NK-92 (cell line): ENCODE data around the gene ARHGEF37.
"Not testable (repeated sequence)": the region's sequence is repeated elsewhere in the genome, so short reads cannot be mapped to it uniquely, and the experiment has no call there.

Source experiments
- DNase-seq: peaks from one replicate; lab custom pipeline; 2025; ENCODE audit not compliant: unreplicated experiment; lab: John Stamatoyannopoulos, UW

Gene ARHGEF37

DNA sequence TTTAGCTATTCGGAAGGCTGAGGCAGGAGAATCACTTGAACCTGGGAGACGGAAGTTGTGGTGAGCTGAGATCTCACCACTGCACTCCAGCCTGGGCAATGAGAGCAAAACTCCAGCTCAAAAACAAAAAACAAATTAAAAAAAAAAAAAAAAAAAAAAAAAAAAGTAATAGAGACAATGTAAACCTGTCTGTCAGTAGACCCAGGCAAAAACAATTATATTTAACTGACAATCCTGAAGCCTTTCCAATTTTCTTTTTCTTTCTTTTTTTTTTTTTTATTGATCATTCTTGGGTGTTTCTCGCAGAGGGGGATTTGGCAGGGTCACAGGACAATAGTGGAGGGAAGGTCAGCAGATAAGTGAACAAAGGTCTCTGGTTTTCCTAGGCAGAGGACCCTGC is 88.0 kb downstream of the ARHGEF37 start:
- DNase-seq = not testable (repeated sequence)

DNA sequence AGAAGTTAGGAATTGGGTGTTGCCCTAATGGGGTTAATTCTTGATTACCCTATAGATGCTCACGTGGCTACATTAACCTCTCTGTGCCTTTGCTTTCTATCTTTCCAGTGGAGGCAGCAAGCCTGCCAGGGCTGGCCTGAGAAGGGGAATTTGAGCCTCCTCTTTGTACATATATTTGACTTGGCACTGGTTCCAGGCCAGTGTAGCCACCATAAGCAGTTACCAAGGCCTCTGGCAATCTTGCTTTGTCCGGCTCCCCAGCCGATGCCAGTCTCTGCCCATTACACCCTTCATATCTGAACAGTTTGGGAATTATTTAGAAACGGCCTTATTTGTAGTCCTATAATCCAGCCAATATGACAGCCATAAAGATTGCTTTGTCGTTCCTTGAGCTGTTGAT is 90.2 kb downstream of the ARHGEF37 start:
- no peak for DNase-seq

DNA sequence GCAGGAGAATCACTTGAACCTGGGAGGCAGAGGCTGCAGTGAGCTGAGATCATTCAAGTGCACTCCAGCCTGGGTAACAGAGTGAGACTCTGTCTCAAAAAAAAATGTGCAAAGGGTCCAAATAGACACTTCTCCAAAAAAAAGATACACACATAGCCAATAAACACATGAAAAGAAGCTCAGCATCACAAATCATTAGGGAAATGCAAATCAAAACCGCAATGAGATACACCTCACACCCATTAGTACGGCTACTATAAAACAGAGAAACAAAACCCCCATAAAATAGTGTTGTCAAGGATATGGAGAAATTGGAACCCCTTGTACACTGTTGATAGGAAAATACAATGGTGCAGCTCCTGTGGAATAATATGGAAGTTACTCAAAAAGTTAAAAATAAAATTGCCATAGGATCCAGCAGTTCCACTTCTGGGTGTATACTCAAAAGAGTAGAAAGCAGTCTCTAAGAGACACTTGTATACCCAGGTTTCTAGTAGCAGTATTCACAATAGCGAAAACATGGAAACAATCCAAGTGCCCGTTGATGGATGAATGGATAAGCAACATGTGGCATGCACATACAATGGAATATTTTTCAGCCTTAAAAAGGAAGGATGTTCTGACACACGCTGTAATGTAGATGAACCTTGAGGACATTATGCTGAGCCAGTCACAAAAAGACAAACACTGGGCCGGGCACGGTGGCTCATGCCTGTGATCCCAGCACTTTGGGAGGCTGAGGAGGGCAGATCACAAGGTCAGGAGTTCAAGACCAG is 91.6 kb downstream of the ARHGEF37 start:
- no peak for DNase-seq

DNA sequence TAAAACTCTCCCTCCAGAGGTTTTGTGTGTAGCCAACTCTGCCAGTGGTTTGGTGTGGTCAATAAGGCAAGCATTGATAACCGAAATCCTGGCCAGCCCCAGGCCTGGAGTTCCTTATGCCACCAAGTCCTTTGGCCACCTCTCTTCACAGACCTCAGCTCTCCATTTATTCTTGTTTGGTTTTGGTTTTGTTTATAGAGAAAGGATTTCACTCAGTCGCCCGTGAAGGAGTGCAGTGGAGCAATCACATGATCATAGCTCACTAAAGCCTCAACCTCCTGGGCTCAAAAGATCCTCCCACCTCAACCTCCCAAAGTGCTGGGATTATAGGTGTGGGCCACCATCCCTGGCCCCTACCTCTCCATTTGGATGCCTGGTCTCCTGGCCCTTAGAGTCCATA is 93.4 kb downstream of the ARHGEF37 start:
- no peak for DNase-seq

DNA sequence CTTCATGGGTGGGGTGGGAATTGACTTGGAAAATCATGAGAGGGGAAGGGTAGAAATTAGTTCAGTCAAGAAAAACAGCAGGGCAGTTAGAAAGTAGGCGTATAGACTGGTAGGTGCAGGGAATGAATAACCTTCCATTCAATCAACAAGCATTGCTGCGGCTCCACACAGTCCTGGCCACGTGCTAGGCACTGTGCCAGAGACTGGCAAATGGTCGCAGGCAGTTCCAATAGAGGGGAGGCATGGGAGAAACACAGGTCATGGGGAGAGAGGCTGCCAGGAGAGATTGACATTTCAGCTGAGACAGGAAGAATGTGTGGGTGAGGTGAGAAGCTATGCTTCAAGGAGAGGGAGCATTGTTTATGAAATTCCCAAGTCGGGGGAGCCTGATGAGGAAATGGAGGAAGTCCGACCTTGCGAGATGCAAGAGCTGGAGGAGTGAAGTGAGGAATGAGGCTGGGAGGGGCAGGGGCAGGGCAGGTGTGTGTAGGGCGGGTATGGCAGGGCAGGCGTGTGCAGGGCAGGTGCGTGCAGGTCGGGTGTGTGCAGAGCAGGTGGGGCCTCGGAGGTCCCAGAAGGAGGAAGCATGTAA is 94.4 kb downstream of the ARHGEF37 start:
- DNase-seq = no peak

DNA sequence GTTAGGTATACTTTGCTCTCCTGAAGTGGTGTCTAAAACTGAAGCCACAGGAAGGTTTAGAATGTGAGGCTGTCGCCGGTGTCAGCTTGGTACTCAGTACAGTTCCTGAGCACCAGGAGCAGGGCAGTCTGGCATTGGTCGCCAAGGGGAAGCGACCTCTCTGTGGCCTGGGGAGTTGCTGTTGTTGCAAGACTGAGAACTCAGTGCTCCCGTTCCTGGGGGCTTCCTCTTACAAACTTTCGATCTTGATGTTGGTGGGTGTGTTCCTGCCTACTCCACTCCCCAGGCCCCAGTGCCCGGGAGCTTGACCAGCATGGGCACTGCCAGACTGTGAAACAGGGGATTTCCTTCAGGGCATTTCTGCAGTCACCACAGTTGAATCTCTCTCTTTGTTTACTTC is 96.4 kb downstream of the ARHGEF37 start:
- no peak for DNase-seq

DNA sequence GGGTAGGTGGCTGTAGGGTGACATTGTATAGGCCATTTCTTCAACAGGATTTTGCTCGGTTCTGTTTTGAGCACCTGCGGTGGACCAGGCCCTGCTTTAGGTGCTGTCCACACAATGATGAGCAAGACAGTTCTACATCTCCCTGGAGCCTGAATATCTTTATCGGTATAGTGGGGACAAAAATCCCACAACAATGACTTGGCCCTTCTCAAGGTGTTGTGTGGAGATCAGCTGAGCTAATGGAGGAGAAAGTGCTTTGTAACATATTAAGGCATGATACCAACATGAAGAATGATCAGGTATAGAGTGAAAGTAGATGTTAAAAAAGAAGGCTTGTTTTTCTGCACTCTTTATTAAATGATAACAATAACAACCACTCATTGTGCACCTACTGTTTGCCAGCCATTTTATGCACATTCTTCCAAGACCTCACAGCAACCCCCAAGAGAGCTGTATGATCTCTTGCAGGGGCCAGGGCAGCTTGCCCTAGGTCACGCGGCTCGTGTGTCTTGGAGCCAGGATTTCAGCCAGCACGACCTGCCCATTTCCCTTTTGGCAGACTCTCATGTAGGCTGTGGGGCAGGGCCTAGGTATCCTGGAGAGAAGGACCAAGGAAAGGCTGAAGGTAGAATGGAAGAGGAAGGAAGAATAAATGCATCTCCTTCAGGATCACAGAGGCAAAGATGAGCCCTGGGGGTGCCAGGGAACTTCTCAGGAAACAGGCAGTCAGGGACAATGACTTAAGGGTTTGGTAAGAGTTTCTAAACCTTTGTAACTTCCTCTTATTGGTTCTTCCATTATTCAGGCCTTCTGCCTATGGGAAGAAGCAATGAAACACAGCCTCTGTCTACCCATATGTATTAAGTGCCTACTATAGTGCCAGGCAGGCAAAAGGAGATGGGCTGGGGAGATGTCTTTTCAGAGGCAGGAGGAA is 98.8 kb downstream of the ARHGEF37 start:
- no peak for DNase-seq

DNA sequence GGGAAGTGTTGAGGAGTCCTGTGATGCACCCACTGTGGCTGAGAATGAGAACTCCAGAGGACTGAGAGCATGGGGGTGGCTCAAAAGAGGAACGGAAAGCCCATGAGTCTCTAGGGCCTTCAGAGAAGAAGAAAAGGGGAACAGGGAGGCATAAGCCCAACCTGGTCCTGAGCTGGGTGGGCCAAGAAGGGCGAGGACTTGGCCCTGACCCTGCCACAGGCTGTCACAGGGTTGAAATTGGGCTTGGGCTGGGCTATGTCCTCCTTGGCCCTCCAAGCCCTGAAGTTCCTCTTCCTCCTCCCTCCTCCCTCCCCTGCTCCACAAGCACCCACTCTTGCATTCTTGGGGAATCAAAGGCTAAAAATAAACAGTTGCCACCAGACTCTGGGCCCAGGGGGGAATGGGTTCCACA is 99.5 kb downstream of the ARHGEF37 start:
- no peak for DNase-seq

DNA sequence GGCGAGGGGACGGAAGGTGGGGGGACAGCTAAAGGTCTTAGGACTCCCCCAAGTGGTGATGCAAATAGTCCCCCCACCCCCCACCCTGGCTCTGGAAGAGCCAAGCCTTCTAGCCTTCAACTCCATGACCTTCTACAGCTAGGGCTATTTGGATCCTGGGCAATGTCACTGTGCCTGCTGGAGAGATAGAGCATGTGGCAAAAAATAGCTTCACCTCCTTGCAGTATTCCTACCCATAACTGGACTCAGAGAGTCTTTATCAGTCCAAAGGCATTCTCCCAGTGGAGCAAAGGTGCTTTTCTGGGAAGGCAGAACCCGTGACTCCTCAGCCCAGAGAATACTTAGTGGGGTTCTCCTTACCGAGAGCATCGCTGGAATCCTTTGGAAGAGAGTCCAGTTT is 100.0 kb downstream of the ARHGEF37 start:
- no peak for DNase-seq

DNA sequence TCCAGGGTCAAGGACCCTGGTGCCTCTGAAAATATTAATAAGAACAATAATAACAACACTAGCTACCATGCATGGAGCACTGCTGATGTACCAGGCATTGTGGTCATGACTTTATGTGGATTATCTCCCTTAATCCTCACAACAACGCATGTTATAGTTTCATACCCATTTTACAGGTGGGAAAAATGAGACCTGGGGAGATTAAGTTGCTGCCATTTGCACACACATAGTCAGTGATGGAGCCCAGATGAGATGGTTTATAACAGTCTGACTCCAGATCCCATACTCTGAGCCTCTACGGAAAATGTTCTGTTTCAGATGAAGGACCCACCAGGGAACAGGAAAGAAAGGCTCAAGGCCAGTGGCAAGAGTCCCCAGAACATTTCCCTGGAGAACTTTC is 100.6 kb downstream of the ARHGEF37 start:
- no peak for DNase-seq

DNA sequence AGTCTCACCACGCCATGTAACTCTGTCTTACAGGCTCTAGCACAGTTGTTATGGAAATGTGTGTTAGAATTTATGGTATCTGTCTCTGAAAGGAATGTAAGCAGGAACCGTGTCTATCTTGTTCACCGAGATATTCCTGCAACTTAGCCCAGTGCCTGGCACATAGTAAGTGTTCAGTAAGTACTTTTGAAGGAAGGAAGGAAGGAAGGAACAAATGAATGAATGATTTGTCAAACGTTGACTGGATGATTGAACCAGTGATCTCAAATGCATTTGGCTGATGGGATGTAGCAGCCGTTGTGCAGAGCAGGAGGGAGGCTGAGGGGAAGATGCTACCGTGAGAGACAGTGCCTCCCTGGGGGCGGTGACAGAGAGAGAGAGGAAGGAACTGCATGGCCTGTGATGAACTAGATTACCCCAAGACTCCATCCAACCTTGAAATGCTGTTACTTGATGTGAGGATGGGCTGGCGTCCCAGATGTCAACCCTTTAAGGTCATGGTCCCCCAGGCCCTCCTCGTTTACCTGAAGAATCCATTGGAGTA is 101.3 kb downstream of the ARHGEF37 start:
- no peak for DNase-seq

DNA sequence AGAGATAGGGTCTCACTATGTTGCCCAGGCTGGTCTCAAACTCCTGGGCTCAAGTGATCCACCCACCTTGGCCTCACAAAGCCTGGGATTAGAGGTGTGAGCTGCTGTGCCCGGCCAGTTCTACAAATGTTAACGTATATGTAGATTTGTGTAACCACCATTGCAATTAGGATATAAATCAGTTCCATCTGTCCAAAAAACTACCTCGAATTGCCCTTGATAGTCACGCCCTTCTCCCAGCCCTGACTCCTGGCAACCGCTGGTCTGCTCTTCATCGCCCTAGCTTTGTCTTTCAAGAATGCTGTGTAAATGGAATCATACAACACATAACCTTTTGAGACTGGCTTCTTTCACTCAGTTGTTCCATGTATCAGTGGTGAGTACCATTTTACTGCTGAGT is 102.7 kb downstream of the ARHGEF37 start:
- DNase-seq = no peak

DNA sequence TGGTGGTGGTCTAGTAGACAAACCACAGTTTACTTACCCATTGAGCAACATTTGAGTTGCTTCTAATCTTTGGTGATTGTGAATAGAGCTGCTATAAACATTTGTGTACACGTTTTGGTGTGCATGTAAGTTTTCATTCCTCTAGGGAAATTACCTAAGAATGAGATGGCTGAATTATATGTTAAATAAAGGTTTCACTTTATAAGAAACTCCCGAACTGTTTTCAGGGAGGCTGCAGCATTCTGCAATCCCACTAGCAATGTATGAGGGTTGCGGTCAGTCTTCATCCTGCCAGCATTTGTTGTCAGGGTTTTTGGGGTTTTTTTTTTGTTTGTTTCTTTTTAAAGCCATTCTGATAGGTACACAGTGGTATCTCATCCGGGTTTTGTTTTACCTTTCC is 103.1 kb downstream of the ARHGEF37 start:
- DNase-seq = no peak
